Activated naive CD8-positive, alpha-beta T cell treated with anti-CD3 and anti-CD28 coated beads, Interleukin-2, amount 50 U/mL, for 16 hours (primary cell): ENCODE results near the gene PXK.
"Not testable (repeated sequence)": the region's sequence is repeated elsewhere in the genome, so short reads cannot be mapped to it uniquely, and the experiment has no call there.

Experiments used
- DNase-seq: peaks from one replicate; pipeline ENCODE4 v3.0.0-alpha.2; 2020; ENCODE audit warnings: low read depth, low spot score

The PXK gene

GRCh38 chr3:58332575-58333188, at the start of gene PXK:
Gene PXK (plus strand): TSS chr3:58332892. CDS start chr3:58332989, 97 bp downstream.
- DNase-seq: peak; percentile 60

- no peak for DNase-seq
These were observed 47.4 kb upstream of the PXK start for GRCh38 chr3:58285334-58285733.

- DNase-seq: no peak
These were observed 45.3 kb upstream of the PXK start for GRCh38 chr3:58287354-58287753.

- no peak for DNase-seq
These were observed 44.5 kb upstream of the PXK start for GRCh38 chr3:58288011-58288728.

GRCh38 chr3:58288964-58289613, 43.6 kb upstream of the PXK start:
- DNase-seq: not testable (repeated sequence)

- DNase-seq: not testable (repeated sequence)
These were observed 42.2 kb upstream of the PXK start for GRCh38 chr3:58290446-58290845.

GRCh38 chr3:58291671-58292338, 40.9 kb upstream of the PXK start:
- no peak for DNase-seq

- DNase-seq: no peak
These were observed 39.8 kb upstream of the PXK start for GRCh38 chr3:58292866-58293265.

GRCh38 chr3:58293516-58293915, 39.2 kb upstream of the PXK start:
- no peak for DNase-seq

- DNase-seq: no peak
These were observed 36.4 kb upstream of the PXK start for GRCh38 chr3:58296269-58296668.

- DNase-seq: no peak
These were observed 35.8 kb upstream of the PXK start for GRCh38 chr3:58296843-58297242.

- no peak for DNase-seq
These were observed 34.5 kb upstream of the PXK start for GRCh38 chr3:58298190-58298589.

- no peak for DNase-seq
These were observed 33.6 kb upstream of the PXK start for GRCh38 chr3:58299075-58299474.

GRCh38 chr3:58299839-58300516, 32.7 kb upstream of the PXK start:
- DNase-seq: no peak

- peak; percentile 98 for DNase-seq
These were observed 26.6 kb upstream of the PXK start, which contains the start of the genes HTD2 and RPP14 for GRCh38 chr3:58305882-58306711. Gene HTD2 (plus strand): TSS chr3:58306520. CDS start chr3:58317614, 11,094 bp downstream. Gene RPP14 (plus strand): TSS chr3:58306245. CDS start chr3:58310330, 4,085 bp downstream.

GRCh38 chr3:58307639-58308215, 25.0 kb upstream of the PXK start:
- no peak for DNase-seq

- DNase-seq: no peak
These were observed 24.0 kb upstream of the PXK start for GRCh38 chr3:58308728-58309127.

- DNase-seq: no peak
These were observed 14.9 kb upstream of the PXK start for GRCh38 chr3:58317811-58318210.

- no peak for DNase-seq
These were observed 10.9 kb upstream of the PXK start for GRCh38 chr3:58321791-58322190.

- DNase-seq: no peak
These were observed 9.9 kb upstream of the PXK start for GRCh38 chr3:58322793-58323192.
